Glutamatergic neuron (in vitro differentiated cells): Measurements from ENCODE around the gene TMEM94. TPM values are rescaled to one million over a fixed set of nuclear protein-coding genes. Genes with fewer than 3 reads are reported as not detected.
"Not testable (repeated sequence)": the region's sequence is repeated elsewhere in the genome, so short reads cannot be mapped to it uniquely, and the experiment has no call there.

ENCODE experiments used
- DNase-seq: peaks from one replicate; pipeline ENCODE4 v3.0.0; 2022
- H3K27ac Mint-ChIP-seq: one replicate; pipeline ENCODE4 v1.8.0; 2020; ENCODE audit warnings: mild to moderate bottlenecking, mixed read lengths, inconsistent platforms; ENCODE audit not compliant: unreplicated experiment
- H3K27me3 Mint-ChIP-seq: one replicate; pipeline ENCODE4 v1.8.0; 2020; ENCODE audit warnings: mild to moderate bottlenecking, moderate library complexity, mixed read lengths, inconsistent platforms; ENCODE audit not compliant: unreplicated experiment
- H3K36me3 Mint-ChIP-seq: one replicate; pipeline ENCODE4 v1.8.0; 2020; ENCODE audit warnings: mild to moderate bottlenecking, mixed read lengths, inconsistent platforms; ENCODE audit not compliant: unreplicated experiment
- H3K4me1 Mint-ChIP-seq: one replicate; pipeline ENCODE4 v1.8.0; 2020; ENCODE audit warnings: mild to moderate bottlenecking, low read depth, mixed read lengths, inconsistent platforms; ENCODE audit not compliant: unreplicated experiment
- H3K4me3 Mint-ChIP-seq: one replicate; pipeline ENCODE4 v1.8.0; 2020; ENCODE audit warnings: mild to moderate bottlenecking, mixed read lengths, inconsistent platforms; ENCODE audit not compliant: unreplicated experiment
- H3K9me3 Mint-ChIP-seq: one replicate; pipeline ENCODE4 v1.8.0; 2020; ENCODE audit warnings: mild to moderate bottlenecking, moderate library complexity, mixed read lengths, inconsistent platforms; ENCODE audit not compliant: unreplicated experiment
- CTCF ChIP-seq: fragments of 200-600 bp; sonication (generic); IDR thresholded peaks from one replicate; pipeline ENCODE4 v1.5.0; 2021; ENCODE audit not compliant: partially characterized antibody, unreplicated experiment
- total RNA-seq: library from RNA; stranded (reverse); fragmentation: NEBNext Ultra II Directional; extraction: Animal tissue kit (Norgen Biotek cat#: 25700); gene quantifications from one replicate; pipeline ENCODE4 v1.2.1, GENCODE V29; 2021; ENCODE audit not compliant: unreplicated experiment

The TMEM94 gene
- total RNA-seq, 1 donor from 2014 or later, result 117 TPM

DNA sequence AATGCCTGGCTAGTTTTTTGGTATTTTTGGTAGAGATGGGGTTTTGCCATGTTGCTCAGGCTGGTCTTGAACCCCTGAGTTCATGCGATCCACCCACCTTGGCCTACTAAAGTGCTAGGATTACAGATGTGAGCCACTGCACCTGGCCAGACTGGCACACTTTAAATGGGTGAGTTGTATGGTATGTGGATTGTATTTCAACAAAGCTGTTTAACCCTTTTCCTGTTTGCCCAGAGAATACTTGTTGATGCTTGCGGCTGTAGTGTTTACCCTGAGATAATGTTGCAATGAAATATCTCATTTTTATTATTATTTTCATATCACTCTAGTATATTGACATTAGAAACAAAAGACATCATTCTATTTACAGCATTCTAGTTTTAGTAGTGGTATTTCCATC, 17.1 kb upstream of the TMEM94 start:
- Mint-ChIP-seq H3K36me3 (no peaks in the 10 kb centered on the region), H3K27me3 (peaks cover 2% of the 10 kb centered on the region), H3K9me3 (no peaks in the 10 kb centered on the region), H3K27ac (no peak overlapping the region), H3K4me3 (no peak overlapping the region), H3K4me1 (no peaks in the 10 kb centered on the region)
- DNase-seq, result no peak
- no peak for TF ChIP-seq CTCF

DNA sequence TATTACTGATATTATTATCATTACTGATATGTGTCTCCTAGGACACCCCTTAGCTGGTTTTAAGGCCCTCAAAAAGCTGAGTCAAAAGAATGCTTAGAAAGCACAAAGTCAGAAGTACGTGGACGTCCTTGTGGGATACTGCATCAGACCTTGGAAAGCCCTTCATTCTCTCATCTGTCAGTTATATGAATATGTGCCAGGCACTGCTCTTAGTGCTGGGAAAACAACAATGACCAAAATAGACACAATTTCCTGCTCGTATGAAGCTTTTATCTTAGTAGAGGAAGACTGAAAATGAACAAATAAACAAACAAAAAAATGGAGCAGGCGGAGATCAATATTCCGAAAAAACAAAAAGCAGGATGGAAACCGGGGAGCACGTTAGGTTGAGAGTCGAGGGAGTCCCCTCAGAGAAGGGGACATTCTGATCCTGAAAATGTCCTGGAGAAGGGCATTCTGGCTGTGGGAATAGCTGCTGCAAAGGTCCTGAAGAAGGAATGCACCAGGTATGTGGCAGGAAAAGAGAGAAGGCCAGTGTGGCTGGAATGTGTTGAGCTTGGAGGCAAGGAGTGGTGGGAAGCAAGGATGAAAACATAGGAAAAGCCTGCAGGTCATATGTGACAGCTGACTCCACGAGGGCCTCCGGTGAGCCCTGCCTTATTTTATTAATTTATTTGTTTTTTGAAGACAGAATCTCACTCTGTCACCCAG, 15.5 kb upstream of the TMEM94 start:
- no peaks in the 10 kb centered on the region for H3K4me1 Mint-ChIP-seq
- no peak for TF ChIP-seq CTCF
- no peaks in the 10 kb centered on the region for H3K36me3 Mint-ChIP-seq
- H3K27ac Mint-ChIP-seq, result no peak overlapping the region
- no peak for DNase-seq
- H3K9me3 Mint-ChIP-seq, result no peaks in the 10 kb centered on the region
- H3K4me3 Mint-ChIP-seq, result no peak overlapping the region
- peaks cover 2% of the 10 kb centered on the region for H3K27me3 Mint-ChIP-seq

DNA sequence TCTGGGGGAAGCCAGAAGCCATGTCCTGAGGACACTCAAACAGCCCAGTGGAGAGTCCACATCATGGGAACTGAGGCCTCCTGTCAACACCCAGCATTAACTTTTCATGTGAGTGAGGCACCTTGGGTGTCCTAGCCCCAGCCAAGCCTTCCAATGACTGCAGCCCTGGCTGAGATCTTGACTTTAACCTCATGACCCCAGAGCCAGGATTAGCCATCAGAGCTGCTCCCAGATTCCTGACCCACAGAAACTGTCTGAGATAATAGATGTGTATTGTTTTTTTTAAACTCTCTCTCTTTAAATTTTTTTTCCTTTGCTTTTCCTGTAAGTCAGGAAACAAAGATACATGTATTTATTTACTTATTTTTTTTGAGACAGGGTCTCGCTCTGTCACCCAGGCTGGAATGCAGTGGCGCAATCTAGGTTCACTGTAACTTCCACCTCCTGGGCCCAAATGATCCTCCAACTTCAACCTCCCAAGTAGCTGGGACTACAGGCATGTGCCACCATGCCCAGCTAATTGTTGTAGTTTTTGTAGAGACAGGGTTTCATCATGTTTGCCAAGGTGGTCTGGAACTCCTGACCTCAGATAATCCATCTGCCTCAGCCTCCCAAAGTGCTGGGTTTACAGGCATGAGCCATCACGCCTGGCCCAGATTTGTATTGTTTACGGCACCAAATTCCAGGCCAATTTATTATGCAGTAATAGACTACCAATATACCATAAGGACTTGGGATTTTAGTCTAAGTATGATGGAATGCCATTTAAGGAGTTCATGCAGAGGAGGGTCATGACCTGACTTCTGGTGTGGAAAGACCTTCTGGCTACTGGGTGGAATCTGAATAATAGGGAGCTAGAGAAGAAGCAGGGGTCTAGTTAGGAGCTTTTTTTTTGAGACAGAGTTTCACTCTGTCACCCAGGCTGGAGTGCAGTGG, 14.0 kb upstream of the TMEM94 start:
- Mint-ChIP-seq H3K27me3 (peaks cover 2% of the 10 kb centered on the region), H3K4me1 (no peaks in the 10 kb centered on the region), H3K4me3 (no peak overlapping the region), H3K9me3 (no peaks in the 10 kb centered on the region), H3K27ac (no peak overlapping the region), H3K36me3 (no peaks in the 10 kb centered on the region)
- no peak for TF ChIP-seq CTCF
- no peak for DNase-seq

DNA sequence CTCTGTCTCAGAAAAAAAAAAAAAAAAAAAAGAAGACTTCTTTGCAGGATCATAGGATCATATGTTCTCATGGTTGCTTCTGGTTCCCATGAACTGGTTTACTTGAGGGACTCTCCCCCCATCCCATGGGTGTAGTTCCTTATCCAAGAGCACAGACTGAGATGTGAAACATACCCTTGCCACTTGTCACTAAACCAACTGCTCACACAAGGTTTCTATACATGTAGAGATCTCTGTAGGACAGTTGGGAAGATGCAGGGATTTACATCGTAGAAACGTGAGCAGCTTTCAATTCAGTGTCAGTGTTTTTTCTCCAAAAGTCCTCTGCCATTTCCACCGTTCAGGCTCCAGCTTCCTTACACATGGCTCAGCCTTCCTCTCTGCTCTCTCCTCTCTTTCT, 11.1 kb upstream of the TMEM94 start:
- DNase-seq, result no peak
- Mint-ChIP-seq H3K36me3 (no peaks in the 10 kb centered on the region), H3K27ac (no peak overlapping the region), H3K27me3 (peaks cover 2% of the 10 kb centered on the region), H3K9me3 (no peaks in the 10 kb centered on the region), H3K4me1 (no peaks in the 10 kb centered on the region), H3K4me3 (no peak overlapping the region)
- no peak for TF ChIP-seq CTCF

GRCh38 chr17:75445896-75446295, 10.5 kb upstream of the TMEM94 start:
- not testable (repeated sequence) for H3K27me3 Mint-ChIP-seq, DNase-seq, H3K4me1 Mint-ChIP-seq, H3K27ac Mint-ChIP-seq, H3K36me3 Mint-ChIP-seq, H3K4me3 Mint-ChIP-seq, H3K9me3 Mint-ChIP-seq
